ENCODE data around the gene PIGO.

Gene PIGO

DNA sequence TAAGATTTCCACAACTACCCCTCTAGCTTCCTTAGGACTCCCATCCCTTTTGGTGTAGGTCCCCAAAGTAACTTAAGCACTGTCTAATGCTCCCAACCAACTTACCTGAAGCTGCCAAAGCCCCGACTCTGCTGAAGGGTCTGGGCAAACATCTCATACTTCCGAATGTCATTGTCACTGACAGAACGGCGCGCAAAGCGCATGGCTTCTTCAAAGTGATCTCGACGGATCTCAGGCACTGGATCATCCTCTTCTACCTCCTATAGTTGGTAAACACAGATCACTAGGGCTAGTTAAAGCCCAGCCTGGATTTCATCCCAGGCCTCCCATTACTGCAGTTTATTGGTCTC lies 39.1 kb downstream of the PIGO start:
- no peak overlapping the region for H3K4me3 ChIP-seq (ENCODE audit: low read depth, low read length)
- TF ChIP-seq, protein P1, sequence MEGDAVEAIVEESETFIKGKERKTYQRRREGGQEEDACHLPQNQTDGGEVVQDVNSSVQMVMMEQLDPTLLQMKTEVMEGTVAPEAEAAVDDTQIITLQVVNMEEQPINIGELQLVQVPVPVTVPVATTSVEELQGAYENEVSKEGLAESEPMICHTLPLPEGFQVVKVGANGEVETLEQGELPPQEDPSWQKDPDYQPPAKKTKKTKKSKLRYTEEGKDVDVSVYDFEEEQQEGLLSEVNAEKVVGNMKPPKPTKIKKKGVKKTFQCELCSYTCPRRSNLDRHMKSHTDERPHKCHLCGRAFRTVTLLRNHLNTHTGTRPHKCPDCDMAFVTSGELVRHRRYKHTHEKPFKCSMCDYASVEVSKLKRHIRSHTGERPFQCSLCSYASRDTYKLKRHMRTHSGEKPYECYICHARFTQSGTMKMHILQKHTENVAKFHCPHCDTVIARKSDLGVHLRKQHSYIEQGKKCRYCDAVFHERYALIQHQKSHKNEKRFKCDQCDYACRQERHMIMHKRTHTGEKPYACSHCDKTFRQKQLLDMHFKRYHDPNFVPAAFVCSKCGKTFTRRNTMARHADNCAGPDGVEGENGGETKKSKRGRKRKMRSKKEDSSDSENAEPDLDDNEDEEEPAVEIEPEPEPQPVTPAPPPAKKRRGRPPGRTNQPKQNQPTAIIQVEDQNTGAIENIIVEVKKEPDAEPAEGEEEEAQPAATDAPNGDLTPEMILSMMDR (IDR thresholded peaks at IDR 0.05; ENCODE audit: low read depth, low read length, missing control alignments) = no peak
- no peak for DNase-seq (ENCODE audit: low read depth)

DNA sequence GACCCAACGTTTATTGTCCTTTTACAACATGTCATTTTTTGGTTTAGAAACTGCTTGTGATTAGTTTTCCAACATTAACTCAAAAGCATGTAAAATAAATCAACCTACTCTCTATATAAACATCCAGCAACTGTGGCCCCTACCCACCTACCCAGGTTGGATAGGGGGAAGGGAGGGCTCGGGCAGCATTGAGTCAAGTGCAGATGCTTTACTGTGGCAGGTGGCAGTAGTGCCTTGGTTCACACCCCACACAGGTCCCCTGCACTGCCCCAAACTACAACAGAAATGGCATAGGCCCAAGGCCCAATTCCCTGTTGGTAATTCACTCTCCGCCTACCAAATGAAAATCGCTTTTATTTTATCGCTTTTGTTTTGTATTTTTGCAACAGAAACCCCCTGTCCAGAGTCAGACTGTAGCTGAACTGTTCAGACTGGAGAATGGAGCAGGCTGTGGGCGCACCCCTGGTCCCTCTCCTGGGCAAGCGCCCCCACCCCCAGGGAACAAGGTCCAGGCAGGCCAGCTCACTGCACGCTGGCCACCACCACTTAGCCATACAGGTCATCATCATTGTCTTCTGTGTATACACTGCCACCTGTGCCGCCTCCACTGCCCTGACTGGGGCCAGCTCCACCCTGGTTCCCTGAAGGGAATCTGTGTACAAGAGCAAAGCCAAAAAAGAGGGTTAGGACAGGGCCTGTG lies 39.7 kb downstream of the PIGO start:
- DNase-seq (ENCODE audit: low read depth) = no peak
- TF ChIP-seq, protein P1 (IDR thresholded peaks at IDR 0.05; ENCODE audit: low read depth, low read length, missing control alignments) = no peak
- no peak overlapping the region for H3K4me3 ChIP-seq (ENCODE audit: low read depth, low read length)

DNA sequence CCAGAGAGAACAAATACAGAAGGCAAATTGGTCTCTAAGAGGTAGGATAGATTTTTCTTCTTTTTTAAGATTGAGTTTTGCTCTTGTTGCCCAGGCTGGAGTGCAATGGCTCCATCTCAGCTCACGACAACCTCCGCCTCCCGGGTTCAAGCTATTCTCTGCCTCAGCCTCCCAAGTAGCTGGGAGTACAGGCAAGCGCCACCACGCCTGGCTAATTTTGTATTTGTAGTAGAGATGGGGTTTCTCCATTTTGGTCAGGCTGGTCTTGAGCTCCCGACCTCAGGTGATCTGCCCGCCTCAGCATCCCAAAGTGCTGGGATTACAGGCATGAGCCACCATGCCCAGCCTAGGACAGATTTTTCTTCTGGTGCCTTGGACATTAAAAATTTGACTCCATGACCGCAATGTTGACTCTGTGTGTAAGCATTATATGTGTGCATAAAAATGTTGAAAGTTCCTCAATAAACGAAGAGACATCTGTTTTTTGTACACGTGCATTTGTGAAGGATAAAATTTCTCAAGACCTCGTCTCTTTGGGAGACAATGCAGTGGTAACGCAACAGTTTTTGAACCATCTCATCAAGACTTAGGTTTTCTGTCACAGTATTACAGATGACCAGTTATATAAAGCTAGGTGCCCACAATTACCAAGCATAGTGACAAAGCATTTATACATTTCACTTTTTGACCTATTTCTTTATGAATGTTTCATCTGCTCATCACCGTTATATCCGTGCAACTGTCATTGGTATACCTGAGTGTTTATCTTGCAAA lies 41.3 kb downstream of the PIGO start:
- TF ChIP-seq, protein P1 (IDR thresholded peaks at IDR 0.05; ENCODE audit: low read depth, low read length, missing control alignments) = no peak
- DNase-seq (ENCODE audit: low read depth) = no peak
- no peak overlapping the region for H3K4me3 ChIP-seq (ENCODE audit: low read depth, low read length)

DNA sequence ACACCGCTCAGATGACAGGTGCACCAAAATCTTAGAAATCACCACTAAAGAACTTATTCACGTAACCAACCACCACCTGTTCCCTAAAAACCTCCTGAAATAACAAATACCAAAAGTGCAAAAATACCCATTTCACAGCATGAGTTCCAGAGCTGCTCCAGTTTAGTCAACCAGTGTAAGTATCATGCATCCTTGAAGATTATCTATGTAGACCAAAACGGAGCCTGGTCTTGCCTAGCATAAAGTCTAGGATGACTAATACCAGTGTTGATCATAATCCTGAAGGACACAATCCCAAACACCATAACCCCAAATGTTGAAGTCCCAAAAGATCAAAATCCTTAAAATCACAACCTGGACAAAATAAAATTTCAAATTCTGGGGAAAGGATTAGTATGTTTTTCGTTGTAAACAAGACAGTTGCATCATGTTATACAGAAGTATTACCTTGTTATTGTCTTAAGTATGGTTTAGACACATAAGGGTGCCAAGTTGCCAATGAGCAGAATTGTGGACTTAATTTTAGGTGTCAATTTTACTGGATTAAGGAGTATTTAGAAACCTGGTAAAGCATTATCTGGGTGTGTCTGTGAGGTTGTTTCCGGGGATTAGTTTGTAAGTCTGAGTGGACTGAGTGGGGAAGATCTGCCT lies 42.1 kb downstream of the PIGO start:
- DNase-seq (ENCODE audit: low read depth) = no peak
- H3K4me3 ChIP-seq (ENCODE audit: low read depth, low read length) = no peak overlapping the region
- TF ChIP-seq, protein P1 (IDR thresholded peaks at IDR 0.05; ENCODE audit: low read depth, low read length, missing control alignments) = no peak

DNA sequence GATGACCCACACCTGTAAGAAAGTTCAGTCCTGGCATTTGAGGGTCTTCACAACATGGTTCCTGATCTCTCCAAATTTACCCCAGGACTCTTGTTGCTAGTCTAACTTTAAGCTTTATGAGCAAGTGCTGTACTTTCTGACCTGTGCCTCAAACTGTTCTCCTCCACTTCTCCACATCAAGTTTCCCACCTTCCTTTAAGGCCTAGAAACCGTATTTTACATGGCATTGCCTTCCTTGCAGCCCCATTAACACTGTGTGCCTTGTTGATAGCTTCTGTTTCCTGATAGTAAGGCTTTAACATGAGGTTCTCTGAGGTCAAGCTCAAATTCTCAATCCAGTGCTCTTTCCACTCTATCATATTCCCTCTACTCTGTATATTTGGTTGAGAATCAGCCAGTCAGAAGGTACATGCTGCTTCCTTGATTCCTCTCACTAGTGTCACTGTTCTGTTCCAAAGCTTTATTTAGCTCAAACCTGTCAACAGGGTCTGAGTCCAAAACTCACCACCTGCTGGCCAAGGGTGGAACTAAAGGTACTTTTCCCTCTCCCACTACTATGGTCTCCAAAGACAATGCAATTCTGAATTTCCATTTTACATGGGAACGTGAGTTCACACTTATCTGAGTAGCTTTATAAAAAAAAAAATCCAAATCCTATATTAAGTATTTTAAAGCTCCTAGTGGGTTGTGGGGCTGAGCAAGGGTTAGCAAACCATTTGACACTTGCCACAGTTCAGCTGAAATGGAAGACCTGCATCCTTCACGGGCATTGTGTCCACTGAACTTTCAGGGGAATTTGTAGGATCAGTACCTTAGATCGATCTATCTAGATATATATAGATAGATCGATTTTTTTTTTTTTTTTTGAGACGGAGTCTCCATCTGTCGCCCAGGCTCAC lies 45.1 kb downstream of the PIGO start:
- no peak overlapping the region for H3K4me3 ChIP-seq (ENCODE audit: low read depth, low read length)
- TF ChIP-seq, protein P1 (IDR thresholded peaks at IDR 0.05; ENCODE audit: low read depth, low read length, missing control alignments) = peak; percentile 69
- no peak for DNase-seq (ENCODE audit: low read depth)

DNA sequence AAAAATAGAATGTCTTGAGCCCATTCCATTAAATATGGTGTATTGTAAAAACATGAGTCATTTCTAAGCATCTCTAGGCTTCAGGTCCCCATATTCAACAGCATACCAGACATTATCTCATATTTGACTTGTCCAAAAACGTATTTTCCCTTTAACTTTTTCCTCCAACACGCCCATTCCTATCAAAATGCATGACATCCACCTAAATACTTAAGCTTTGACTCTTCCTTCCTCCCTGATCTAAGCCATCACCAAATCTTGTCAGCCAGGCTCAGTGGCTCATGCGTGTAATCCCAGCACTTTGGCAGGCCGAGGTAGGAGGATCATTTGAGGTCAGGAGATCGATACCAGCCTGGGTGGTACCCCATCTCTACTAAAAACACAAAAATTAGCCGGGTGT lies 47.9 kb downstream of the PIGO start:
- H3K4me3 ChIP-seq (ENCODE audit: low read depth, low read length) = no peak overlapping the region
- DNase-seq (ENCODE audit: low read depth) = no peak
- TF ChIP-seq, protein P1 (IDR thresholded peaks at IDR 0.05; ENCODE audit: low read depth, low read length, missing control alignments) = no peak

All from GM12864 (cell line).